Measurements from ENCODE around the gene C5AR2. TPM values are rescaled to one million over a fixed set of nuclear protein-coding genes. Genes with fewer than 3 reads are reported as not detected.
"Not testable (repeated sequence)": the region's sequence is repeated elsewhere in the genome, so short reads cannot be mapped to it uniquely, and the experiment has no call there.

Gene C5AR2
- polyA plus RNA-seq, 6 donors from 2014 or later: not detected

DNA sequence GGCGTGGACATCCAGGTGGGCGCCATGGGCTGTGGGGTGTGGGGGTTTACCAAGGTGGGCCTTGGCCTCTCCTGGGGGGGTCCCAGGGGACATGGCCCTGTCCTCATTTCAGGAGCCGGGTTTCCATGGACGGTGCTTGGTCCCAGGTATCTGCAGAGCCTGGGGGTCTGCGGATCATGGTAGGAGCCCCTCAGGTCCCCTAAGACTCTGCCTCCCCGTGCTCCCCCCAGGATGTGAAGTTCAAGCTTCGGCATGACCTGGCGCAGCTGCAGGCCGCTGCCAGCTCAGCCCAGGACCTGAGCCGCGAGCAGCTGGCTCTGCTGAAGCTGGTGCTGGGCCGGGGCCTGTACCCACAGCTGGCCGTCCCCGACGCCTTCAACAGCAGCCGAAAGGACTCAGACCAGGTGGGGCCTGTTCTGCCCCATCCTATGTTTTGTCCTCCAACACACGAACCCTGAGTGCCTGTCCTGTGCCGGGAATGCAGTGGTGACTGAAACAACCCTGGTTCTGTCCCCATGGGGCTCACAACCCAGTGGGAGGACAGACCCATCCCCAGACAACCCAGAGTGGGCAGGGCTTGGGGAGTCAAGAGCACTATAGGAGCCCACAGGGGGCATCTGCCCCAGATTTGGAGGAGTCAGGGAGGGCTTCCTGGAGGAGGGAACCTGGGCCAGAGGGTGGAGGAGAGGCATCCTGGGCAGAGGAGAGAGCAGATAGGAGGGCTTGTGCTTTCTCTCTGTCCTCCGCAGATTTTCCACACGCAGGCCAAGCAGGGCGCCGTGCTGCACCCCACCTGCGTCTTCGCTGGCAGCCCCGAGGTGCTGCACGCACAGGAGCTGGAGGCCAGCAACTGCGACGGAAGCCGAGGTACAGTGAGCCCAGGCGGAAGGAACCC lies 44.0 kb downstream of the C5AR2 start:
- H3K4me3 Mint-ChIP-seq: no peak overlapping the region
- peaks cover 0 to 4% (median 2%) of the 10 kb centered on the region in 3 donors for H3K4me1 Mint-ChIP-seq
- ATAC-seq (ENCODE audit: low read depth in 2 of 2) (no peak), DNase-seq (no peak)
- peaks cover 0 to 18% of the 10 kb centered on the region in 2 donors for H3K36me3 Mint-ChIP-seq
- H3K27ac Mint-ChIP-seq: peak overlapping the region in 1 of 6 donors; percentile 47
- peaks cover 0 to 1% (median 0%) of the 10 kb centered on the region in 7 donors for H3K9me3 Mint-ChIP-seq
- no peaks in the 10 kb centered on the region for H3K27me3 Mint-ChIP-seq

DNA sequence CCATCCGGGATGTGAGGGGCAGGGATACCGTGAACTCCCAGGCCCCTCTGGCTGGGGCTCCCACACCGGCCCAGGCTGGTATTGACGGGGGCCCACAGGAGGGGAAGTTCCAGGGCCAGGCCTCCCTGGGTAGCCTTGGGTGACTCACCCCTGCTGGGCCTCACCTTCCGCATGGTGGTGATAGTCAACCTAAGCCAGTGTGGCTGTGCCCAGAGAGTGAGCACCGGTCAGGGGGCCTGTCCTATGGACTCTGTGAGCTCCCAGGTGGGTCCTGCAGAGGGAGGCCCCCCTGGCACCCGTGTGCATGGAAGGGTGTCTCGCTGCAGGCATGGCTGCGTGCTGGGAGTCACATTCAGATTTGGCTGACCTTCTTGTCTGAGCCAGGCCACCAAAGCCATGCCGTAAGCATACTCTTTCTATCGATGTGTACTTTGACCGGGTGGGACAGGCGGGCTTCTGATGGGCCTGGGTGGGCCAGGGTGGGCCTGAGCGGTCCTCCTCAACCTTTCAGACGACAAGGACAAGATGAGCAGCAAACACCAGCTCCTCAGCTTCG lies 44.7 kb downstream of the C5AR2 start:
- ATAC-seq (ENCODE audit: low read depth in 2 of 2) (no peak), DNase-seq (no peak)
- Mint-ChIP-seq H3K27ac (no peak overlapping the region), H3K36me3 (peaks cover 0 to 25% of the 10 kb centered on the region in 2 donors), H3K27me3 (no peaks in the 10 kb centered on the region), H3K4me3 (no peak overlapping the region), H3K9me3 (peaks cover 0 to 3% (median 0%) of the 10 kb centered on the region in 7 donors), H3K4me1 (peaks cover 5 to 10% (median 7%) of the 10 kb centered on the region in 3 donors)

DNA sequence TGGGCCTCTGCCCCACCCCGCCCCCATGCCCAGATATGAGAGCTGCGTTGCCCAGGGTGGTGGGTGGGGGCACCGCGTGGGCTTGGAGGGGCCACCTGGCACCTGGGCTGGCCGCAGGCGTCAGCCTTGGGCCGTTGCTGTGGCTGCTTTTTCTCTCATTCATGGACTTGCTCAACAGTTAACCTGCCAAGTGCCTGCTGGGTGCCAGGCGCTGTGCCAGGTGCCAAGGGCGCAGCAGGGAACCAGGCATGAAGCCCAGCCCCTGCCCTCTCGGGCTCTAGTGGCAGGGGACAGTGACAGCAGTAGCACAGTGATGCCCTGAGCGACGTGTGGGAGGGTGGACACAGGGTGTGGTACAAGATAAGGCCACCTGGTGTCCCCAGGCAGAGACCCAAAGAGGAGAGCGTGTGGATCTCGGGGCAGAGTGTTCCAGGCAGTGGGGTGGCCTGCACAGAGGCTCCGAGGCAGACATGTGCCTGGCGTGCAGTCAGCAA lies 45.3 kb downstream of the C5AR2 start:
- Mint-ChIP-seq H3K36me3 (peaks cover 0 to 24% of the 10 kb centered on the region in 2 donors), H3K27ac (no peak overlapping the region), H3K4me3 (peak overlapping the region in 1 of 8 donors; percentile 29), H3K9me3 (peaks cover 0 to 3% (median 0%) of the 10 kb centered on the region in 7 donors), H3K4me1 (peaks cover 9 to 15% (median 12%) of the 10 kb centered on the region in 3 donors), H3K27me3 (no peaks in the 10 kb centered on the region)
- ATAC-seq (ENCODE audit: low read depth in 2 of 2) (no peak), DNase-seq (no peak)

DNA sequence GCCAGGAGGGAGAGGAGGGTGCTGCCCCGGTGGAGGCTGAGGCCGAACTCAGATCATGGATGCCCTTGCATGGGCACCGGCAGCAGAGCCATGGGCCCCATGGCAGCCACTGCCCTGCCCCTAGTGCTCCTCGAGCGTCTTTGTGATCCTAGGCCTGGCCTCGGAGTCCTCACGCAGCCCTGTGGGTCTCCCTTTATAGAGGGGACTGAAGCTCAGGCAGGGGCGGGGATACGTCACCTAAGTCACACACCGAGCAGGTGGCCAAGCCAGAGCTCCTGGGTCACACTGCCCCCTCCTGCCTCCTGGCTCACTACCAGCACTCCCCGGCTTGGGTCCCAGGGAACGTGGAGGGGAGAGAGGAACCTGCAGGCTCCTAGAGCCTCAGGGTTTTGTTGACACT lies 45.8 kb downstream of the C5AR2 start:
- DNase-seq: no peak
- no peak for ATAC-seq (ENCODE audit: low read depth in 2 of 2)
- Mint-ChIP-seq H3K27me3 (no peaks in the 10 kb centered on the region), H3K4me3 (no peak overlapping the region), H3K27ac (no peak overlapping the region), H3K4me1 (peaks cover 11 to 18% (median 16%) of the 10 kb centered on the region in 3 donors), H3K36me3 (peaks cover 0 to 22% of the 10 kb centered on the region in 2 donors), H3K9me3 (peaks cover 0 to 3% (median 0%) of the 10 kb centered on the region in 7 donors)

DNA sequence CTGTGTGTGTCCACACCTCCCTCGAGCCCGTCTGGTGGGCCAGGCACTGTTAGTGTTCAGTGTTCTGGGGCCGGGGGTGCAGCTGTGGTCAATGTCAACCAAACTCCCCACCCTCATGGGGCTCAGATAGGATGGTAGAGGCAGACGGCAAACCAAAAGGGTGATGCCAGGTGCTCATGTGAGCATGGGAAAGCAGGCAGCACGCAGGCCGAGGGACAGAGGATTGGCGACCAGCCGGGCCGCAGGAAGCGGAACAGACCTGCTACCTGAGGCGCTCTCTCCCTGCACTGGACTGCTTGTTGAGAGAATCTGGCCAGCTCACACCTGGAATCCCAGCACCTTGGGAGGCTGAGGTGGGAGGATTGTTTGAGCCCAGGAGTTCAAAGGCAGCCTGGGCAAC lies 46.3 kb downstream of the C5AR2 start:
- no peaks in the 10 kb centered on the region for H3K27me3 Mint-ChIP-seq
- peaks cover 14 to 22% (median 20%) of the 10 kb centered on the region in 3 donors for H3K4me1 Mint-ChIP-seq
- H3K9me3 Mint-ChIP-seq: peaks cover 0 to 3% (median 0%) of the 10 kb centered on the region in 7 donors
- DNase-seq (no peak), ATAC-seq (ENCODE audit: low read depth in 2 of 2) (no peak)
- no peak overlapping the region for H3K27ac Mint-ChIP-seq
- H3K36me3 Mint-ChIP-seq: peaks cover 0 to 22% of the 10 kb centered on the region in 2 donors
- H3K4me3 Mint-ChIP-seq: no peak overlapping the region

DNA sequence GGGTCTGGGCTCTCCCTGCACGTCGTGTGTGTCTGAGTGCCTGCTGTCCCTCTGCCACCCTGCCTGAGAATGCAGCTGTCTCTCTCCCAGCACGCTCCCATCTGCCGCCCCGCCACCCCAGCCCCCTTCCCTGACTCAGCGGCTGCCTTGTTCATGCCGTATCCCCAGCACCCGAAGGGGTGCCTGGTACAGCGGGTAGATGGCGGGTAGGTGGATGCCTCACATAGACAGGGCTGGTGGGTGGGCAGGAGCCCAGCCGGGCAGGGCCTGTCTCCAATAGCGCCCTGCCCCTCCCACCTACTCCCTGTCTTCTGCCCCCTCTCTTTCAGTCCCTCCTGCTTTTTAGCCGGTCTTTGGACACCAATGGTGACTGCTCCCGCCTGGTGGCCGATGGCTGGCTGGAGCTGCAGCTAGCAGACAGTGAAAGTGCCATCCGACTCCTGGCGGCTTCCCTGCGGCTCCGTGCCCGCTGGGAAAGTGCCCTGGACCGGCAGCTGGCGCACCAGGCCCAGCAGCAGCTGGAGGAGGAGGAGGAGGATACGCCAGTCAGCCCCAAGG lies 47.5 kb downstream of the C5AR2 start:
- H3K36me3 Mint-ChIP-seq: peaks cover 0 to 22% of the 10 kb centered on the region in 2 donors
- DNase-seq: no peak
- peaks cover 15 to 26% (median 25%) of the 10 kb centered on the region in 3 donors for H3K4me1 Mint-ChIP-seq
- ATAC-seq (ENCODE audit: low read depth in 2 of 2): no peak
- H3K27me3 Mint-ChIP-seq: no peaks in the 10 kb centered on the region
- H3K27ac Mint-ChIP-seq: no peak overlapping the region
- peaks cover 0 to 3% (median 0%) of the 10 kb centered on the region in 7 donors for H3K9me3 Mint-ChIP-seq
- no peak overlapping the region for H3K4me3 Mint-ChIP-seq

DNA sequence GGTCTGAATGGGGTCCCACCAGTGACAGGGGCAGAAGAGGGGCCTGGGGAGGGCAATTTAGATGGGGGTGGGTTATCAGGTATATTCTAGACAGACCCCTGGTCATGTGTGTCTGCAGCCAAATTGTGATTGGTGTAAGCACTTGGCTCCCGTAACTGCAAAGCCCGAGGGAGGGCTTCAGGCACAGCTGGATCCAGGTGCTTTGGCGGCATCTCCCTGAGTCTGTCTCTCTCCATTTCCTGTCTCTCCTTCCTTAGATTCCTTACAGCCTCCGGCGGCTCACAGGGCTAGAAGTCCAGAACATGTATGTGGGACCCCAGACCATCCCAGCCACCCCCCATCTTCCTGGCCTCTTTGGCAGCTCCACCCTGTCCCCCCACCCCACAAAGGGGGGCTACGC lies 48.6 kb downstream of the C5AR2 start:
- Mint-ChIP-seq H3K4me3 (peak overlapping the region in 1 of 8 donors; percentile 25), H3K9me3 (peaks cover 0 to 3% (median 0%) of the 10 kb centered on the region in 7 donors), H3K4me1 (peaks cover 15 to 26% (median 25%) of the 10 kb centered on the region in 3 donors), H3K36me3 (peaks cover 0 to 22% of the 10 kb centered on the region in 2 donors), H3K27me3 (peaks cover 0 to under 1% (median 0%) of the 10 kb centered on the region in 3 donors), H3K27ac (peak overlapping the region in 3 of 6 donors; percentile 15 to 53 (median 20))
- no peak for DNase-seq
- no peak for ATAC-seq (ENCODE audit: low read depth in 2 of 2)

DNA sequence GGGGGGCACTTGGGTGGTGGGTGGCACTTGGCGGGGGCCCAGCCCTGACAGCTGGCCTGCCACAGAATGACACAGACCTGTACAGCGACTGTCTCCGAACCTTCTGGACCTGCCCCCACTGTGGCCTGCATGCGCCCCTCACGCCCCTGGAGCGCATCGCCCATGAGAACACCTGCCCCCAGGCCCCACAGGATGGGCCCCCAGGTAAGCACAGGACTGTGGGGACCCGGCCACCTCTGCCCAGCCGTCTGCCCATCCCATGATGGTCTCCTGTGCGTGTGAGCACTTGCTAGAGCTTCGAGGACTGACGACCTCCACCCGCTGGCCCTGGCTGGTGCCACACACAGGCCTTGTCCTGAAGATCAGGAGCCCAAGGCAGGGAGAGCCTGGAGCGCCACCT lies 49.1 kb downstream of the C5AR2 start:
- Mint-ChIP-seq H3K27ac (peak overlapping the region in 3 of 6 donors; percentile 53 to 81 (median 65)), H3K27me3 (peaks cover 0 to 4% (median 0%) of the 10 kb centered on the region in 3 donors), H3K4me3 (no peak overlapping the region), H3K9me3 (peaks cover 0 to 3% (median 0%) of the 10 kb centered on the region in 7 donors), H3K4me1 (peaks cover 15 to 26% (median 25%) of the 10 kb centered on the region in 3 donors), H3K36me3 (peaks cover 0 to 22% of the 10 kb centered on the region in 2 donors)
- no peak for ATAC-seq (ENCODE audit: low read depth in 2 of 2)
- no peak for DNase-seq

DNA sequence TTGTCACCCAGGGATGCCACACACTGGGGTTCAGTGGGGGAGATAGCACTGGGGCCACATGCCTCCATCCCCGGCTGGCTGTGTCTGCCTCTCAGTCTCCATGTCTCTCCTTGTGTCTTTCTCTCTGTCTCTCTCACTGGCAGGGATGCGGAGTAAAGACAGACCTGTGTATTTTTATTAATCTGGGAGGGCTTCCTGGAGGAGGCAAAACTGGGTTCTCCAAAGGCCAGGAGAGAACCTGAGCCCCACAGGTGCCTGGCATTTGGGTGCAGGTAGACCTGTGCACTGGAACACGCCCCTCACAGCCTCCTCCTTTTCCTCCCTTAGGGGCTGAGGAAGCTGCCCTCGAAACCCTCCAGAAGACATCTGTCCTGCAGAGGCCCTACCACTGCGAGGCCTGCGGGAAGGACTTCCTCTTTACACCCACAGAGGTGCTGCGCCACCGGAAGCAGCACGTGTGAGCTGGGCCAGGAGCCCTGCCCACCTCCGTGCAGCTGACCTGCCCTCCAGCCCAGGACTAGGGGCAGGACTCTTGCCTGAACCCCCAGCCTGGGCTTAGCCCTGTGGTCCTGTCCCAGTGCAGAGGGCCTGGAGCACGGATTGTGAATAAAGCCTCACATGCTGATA lies 49.8 kb downstream of the C5AR2 start:
- ATAC-seq (ENCODE audit: low read depth in 2 of 2) (peak; percentile 74 to 83), DNase-seq (peak; percentile 14)
- peaks cover 15 to 26% (median 25%) of the 10 kb centered on the region in 3 donors for H3K4me1 Mint-ChIP-seq
- peak overlapping the region in 5 of 6 donors; percentile 65 to 81 (median 72) for H3K27ac Mint-ChIP-seq
- peaks cover 0 to 3% (median 0%) of the 10 kb centered on the region in 7 donors for H3K9me3 Mint-ChIP-seq
- peaks cover 0 to 4% (median 0%) of the 10 kb centered on the region in 3 donors for H3K27me3 Mint-ChIP-seq
- H3K4me3 Mint-ChIP-seq: peak overlapping the region in 3 of 8 donors; percentile 3 to 69 (median 15)
- peaks cover 0 to 22% of the 10 kb centered on the region in 2 donors for H3K36me3 Mint-ChIP-seq

DNA sequence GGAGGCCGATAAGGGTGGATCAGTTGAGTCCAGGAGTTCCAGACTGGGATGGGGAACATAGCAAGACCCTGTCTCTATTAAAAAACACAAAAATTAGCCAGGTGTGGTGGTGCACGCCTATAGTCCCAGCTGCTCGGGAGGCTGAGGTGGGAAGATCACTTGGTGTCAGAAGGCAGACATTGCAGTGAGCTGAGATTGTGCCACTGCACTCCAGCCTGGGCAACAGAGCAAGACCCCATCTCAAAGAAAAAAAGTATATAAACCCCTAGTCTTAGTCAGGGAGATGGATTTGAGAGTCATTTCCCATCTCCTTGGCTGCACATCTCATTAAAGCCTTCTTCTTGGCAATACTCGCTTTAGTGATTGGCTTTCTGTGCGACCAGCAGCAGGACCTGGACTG lies 51.9 kb downstream of the C5AR2 start:
- not testable (repeated sequence) for H3K9me3 Mint-ChIP-seq; H3K4me3 Mint-ChIP-seq; DNase-seq; ATAC-seq (ENCODE audit: low read depth in 2 of 2); H3K27me3 Mint-ChIP-seq
- peak overlapping the region in 1 of 6 donors; percentile 26 for H3K27ac Mint-ChIP-seq
- H3K4me1 Mint-ChIP-seq: peaks cover 15 to 26% (median 25%) of the 10 kb centered on the region in 3 donors
- peaks cover 0 to 22% of the 10 kb centered on the region in 2 donors for H3K36me3 Mint-ChIP-seq

DNA sequence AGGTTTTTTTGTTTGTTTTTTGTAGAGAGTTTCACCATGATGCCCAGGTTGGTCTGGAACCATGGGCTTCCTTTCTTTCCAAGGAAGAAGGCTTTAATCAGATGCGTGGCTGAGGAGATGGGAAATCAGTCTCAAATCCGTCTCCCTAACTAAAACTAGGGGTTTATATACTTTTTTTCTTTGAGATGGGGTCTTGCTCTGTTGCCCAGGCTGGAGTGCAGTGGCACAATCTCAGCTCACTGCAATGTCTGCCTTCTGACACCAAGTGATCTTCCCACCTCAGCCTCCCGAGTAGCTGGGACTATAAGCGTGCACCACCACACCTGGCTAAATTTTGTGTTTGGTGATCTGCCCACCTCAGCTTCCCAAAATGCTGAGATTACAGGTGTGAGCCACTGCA lies 52.6 kb downstream of the C5AR2 start:
- not testable (repeated sequence) for H3K9me3 Mint-ChIP-seq; H3K27me3 Mint-ChIP-seq; DNase-seq; H3K27ac Mint-ChIP-seq; ATAC-seq (ENCODE audit: low read depth in 2 of 2); H3K4me3 Mint-ChIP-seq
- Mint-ChIP-seq H3K36me3 (peaks cover 0 to 22% of the 10 kb centered on the region in 2 donors), H3K4me1 (peaks cover 15 to 26% (median 25%) of the 10 kb centered on the region in 3 donors)

DNA sequence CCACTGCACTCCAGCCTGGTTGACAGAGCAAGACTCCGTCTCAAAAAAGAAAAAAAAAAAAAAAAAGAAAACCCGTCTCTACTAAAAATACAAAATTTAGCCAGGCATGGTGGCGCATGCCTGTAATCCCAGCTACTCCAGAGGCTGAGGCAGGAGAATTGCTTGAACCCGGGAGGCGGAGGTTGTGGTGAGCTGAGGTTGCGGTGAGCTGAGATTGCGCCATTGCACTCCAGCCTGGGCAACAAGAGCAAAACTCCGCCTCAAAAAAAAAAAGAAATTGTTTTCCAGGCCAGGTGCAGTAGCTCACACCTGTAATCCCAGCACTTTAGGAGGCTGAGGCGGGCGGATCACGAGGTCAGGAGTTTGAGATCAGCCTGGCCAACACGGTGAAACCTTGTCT lies 54.6 kb downstream of the C5AR2 start:
- H3K4me3 Mint-ChIP-seq; H3K27ac Mint-ChIP-seq; DNase-seq; H3K9me3 Mint-ChIP-seq; ATAC-seq (ENCODE audit: low read depth in 2 of 2); H3K36me3 Mint-ChIP-seq: not testable (repeated sequence)
- peaks cover 4 to 16% (median 7%) of the 10 kb centered on the region in 3 donors for H3K27me3 Mint-ChIP-seq
- H3K4me1 Mint-ChIP-seq: peaks cover 11 to 26% (median 21%) of the 10 kb centered on the region in 3 donors

DNA sequence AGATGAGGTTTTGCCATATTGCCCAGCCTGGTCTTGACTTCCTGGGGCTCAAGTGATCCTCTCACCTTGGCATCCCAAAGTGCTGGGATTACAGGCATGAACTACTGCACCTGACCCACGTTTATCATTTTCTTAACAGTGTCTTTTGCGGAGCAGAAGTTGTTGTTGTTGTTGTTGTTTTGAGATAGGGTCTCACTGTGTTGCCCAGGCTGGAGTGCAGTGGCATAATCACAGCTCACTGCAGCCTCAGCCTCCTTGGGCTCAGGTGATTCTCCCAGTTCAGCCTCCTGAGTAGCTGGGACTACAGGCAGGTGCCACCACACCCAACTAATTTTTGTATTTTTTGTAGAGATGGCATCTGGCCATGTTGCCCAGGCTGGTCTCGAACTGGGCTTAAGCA lies 55.6 kb downstream of the C5AR2 start:
- not testable (repeated sequence) for H3K36me3 Mint-ChIP-seq; H3K4me3 Mint-ChIP-seq; H3K9me3 Mint-ChIP-seq; DNase-seq; H3K27ac Mint-ChIP-seq; ATAC-seq (ENCODE audit: low read depth in 2 of 2)
- Mint-ChIP-seq H3K27me3 (peaks cover 4 to 18% (median 8%) of the 10 kb centered on the region in 3 donors), H3K4me1 (peaks cover 5 to 20% (median 14%) of the 10 kb centered on the region in 3 donors)

All from naive B cell (primary cell).